ENCODE data around the gene KCNQ5. TPM values are rescaled to one million over a fixed set of nuclear protein-coding genes. Genes with fewer than 3 reads are reported as not detected.

Gene KCNQ5
- total RNA-seq, 1 experiment from 2014 or later, result not detected

DNA sequence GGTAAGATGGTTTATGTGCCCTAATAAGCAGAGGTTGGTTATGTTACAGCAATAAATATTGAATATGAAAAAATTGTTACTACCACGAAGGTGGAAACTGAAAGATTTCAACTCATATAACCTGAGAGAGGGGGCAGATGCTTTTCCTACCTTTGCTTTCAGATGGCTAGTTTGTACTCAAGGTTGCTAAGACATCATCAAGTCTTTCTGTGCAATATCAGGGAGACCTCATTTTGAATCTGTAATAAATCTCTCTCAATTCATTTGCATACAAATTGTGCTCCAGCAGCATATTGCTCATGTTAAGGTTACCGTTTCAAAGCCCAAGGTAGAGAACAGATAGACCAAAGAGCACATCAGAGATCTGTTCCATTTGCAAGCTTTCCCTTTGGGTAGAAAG lies 383.0 kb downstream of the KCNQ5 start:
- Histone ChIP-seq H2AFZ (ENCODE audit: low read depth, low read length, poor library complexity, severe bottlenecking) (no peak overlapping the region), H3K27ac (ENCODE audit: low read depth, low read length) (no peak overlapping the region), H3K4me2 (ENCODE audit: low read length) (no peak overlapping the region), H3K9me3 (ENCODE audit: control insufficient read depth in 1 of 2, insufficient read depth in 1 of 2, low read depth in 1 of 2, low read length in 2 of 2) (no peaks in the 10 kb centered on the region), H3K27me3 (ENCODE audit: insufficient read depth, low read length) (peaks cover 57% of the 10 kb centered on the region), H4K20me1 (ENCODE audit: insufficient read depth) (no peaks in the 10 kb centered on the region), H3K9ac (ENCODE audit: low read length) (no peak overlapping the region), H3K4me1 (ENCODE audit: control insufficient read depth in 1 of 2, insufficient read depth in 2 of 2, low read length in 2 of 2) (no peaks in the 10 kb centered on the region), H3K4me3 (replicated peaks in 1 of 2; ENCODE audit: low read depth in 1 of 2, low read length in 2 of 2) (no peak overlapping the region), H3K79me2 (ENCODE audit: insufficient read depth, low read length) (no peaks in the 10 kb centered on the region), H3K36me3 (ENCODE audit: control insufficient read depth in 1 of 2, insufficient read depth in 2 of 2, low read length in 2 of 2) (no peaks in the 10 kb centered on the region), H3K9me2 (ENCODE audit: insufficient read depth) (no peaks in the 10 kb centered on the region)
- ChIA-PET CTCF (no interaction called here), POLR2A (no interaction called here), RAD21 (ENCODE audit: low non-redundant PET in 1 of 2, low total read pairs in 2 of 2, uncharacterized antibody in 2 of 2, unreplicated experiment in 2 of 2) (no interaction called here)
- ATAC-seq (no peak), DNase-seq (ENCODE audit: low read depth, low spot score) (no peak)
- intact Hi-C loops (cut with micrococcal nuclease), result no loop called here
- no TSS peak for BruUV-seq (replicated peaks)
- TF ChIP-seq POLR2AphosphoS5 (IDR thresholded peaks at IDR 0.05; ENCODE audit: low read depth, low read length) (no peak), EGR1 (IDR thresholded peaks at IDR 0.05; ENCODE audit: low read depth) (no peak), POLR2A (IDR thresholded peaks at IDR 0.05; ENCODE audit: borderline replicate concordance, extremely low read depth, insufficient read depth, insufficient read length) (no peak), CBX3 (IDR thresholded peaks at IDR 0.05; ENCODE audit: low read depth) (no peak), CEBPB (IDR thresholded peaks at IDR 0.05; ENCODE audit: low read depth) (no peak), EZH2 (IDR thresholded peaks at IDR 0.05) (no peak), FOSL1 (IDR thresholded peaks at IDR 0.05; ENCODE audit: low read depth) (no peak)
- TF ChIP-seq, protein P1, sequence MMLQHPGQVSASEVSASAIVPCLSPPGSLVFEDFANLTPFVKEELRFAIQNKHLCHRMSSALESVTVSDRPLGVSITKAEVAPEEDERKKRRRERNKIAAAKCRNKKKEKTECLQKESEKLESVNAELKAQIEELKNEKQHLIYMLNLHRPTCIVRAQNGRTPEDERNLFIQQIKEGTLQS (IDR thresholded peaks at IDR 0.05), result no peak
- TF ChIP-seq, protein P2, sequence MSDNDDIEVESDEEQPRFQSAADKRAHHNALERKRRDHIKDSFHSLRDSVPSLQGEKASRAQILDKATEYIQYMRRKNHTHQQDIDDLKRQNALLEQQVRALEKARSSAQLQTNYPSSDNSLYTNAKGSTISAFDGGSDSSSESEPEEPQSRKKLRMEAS (IDR thresholded peaks at IDR 0.05), result no peak
- TF ChIP-seq, protein P3, sequence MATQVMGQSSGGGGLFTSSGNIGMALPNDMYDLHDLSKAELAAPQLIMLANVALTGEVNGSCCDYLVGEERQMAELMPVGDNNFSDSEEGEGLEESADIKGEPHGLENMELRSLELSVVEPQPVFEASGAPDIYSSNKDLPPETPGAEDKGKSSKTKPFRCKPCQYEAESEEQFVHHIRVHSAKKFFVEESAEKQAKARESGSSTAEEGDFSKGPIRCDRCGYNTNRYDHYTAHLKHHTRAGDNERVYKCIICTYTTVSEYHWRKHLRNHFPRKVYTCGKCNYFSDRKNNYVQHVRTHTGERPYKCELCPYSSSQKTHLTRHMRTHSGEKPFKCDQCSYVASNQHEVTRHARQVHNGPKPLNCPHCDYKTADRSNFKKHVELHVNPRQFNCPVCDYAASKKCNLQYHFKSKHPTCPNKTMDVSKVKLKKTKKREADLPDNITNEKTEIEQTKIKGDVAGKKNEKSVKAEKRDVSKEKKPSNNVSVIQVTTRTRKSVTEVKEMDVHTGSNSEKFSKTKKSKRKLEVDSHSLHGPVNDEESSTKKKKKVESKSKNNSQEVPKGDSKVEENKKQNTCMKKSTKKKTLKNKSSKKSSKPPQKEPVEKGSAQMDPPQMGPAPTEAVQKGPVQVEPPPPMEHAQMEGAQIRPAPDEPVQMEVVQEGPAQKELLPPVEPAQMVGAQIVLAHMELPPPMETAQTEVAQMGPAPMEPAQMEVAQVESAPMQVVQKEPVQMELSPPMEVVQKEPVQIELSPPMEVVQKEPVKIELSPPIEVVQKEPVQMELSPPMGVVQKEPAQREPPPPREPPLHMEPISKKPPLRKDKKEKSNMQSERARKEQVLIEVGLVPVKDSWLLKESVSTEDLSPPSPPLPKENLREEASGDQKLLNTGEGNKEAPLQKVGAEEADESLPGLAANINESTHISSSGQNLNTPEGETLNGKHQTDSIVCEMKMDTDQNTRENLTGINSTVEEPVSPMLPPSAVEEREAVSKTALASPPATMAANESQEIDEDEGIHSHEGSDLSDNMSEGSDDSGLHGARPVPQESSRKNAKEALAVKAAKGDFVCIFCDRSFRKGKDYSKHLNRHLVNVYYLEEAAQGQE (IDR thresholded peaks at IDR 0.05; ENCODE audit: low read depth), result no peak
- TF ChIP-seq, protein P4, sequence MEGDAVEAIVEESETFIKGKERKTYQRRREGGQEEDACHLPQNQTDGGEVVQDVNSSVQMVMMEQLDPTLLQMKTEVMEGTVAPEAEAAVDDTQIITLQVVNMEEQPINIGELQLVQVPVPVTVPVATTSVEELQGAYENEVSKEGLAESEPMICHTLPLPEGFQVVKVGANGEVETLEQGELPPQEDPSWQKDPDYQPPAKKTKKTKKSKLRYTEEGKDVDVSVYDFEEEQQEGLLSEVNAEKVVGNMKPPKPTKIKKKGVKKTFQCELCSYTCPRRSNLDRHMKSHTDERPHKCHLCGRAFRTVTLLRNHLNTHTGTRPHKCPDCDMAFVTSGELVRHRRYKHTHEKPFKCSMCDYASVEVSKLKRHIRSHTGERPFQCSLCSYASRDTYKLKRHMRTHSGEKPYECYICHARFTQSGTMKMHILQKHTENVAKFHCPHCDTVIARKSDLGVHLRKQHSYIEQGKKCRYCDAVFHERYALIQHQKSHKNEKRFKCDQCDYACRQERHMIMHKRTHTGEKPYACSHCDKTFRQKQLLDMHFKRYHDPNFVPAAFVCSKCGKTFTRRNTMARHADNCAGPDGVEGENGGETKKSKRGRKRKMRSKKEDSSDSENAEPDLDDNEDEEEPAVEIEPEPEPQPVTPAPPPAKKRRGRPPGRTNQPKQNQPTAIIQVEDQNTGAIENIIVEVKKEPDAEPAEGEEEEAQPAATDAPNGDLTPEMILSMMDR (IDR thresholded peaks at IDR 0.05 in 2 of 3, conservative IDR thresholded peaks at IDR 0.05 in 1 of 3; ENCODE audit: borderline replicate concordance in 1 of 3, insufficient read depth in 1 of 3, low read depth in 2 of 3, low read length in 2 of 3), result no peak

Measured in HCT116 (cell line).